Measurements from ENCODE around the gene DHRS9. TPM values are rescaled to one million over a fixed set of nuclear protein-coding genes. Genes with fewer than 3 reads are reported as not detected.

DHRS9 gene
- total and polyA plus RNA-seq, 2 donors from 2014 or later = 2.2 TPM; not detected in 1

DNA sequence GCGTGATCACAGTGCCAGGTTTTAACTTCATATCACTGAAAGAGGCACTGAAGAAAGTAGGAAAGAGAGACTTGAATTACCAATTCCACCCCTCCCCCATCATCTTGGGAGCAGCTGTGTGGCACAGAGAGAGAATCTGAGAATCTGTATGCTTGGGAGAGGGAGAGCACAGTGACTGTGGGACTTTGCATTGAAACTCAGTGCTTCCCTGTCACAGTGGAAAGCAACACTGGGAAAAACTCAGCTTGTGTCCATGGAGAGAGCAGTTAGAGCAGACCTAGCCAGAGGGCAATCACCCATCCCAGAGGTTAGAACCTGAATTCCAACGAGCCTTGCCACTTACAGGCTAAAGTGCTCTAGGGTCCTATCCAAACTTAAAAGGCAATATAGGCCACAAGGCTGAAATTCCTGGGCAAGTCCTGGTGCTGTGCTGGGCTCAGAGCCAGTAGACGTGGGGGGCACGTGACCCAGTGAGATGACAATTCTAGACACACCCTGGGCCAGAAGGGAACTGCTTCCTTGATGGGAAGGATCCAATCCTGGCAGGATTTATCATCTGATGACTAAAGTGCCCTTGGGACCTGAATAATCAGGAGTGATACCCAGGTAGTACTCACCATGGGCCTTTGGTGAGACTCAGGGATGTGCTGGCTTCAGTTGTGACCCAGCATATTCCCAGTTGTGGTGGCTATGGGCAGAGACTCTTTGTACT, 22.8 kb upstream of the DHRS9 start:
- FAIRE-seq = no peak
- TF ChIP-seq CTCF (IDR thresholded peaks at IDR 0.05; ENCODE audit: borderline replicate concordance, extremely low read depth, insufficient read depth) = no peak

GRCh38 chr2:169047256-169048250, 21.8 kb upstream of the DHRS9 start:
- H3K36me3 ChIP-seq (ENCODE audit: control insufficient read depth in 2 of 3, insufficient read depth in 3 of 3, low read length in 3 of 3) = no peaks in the 10 kb centered on the region
- H3K9ac ChIP-seq (ENCODE audit: low read length in 3 of 3) = no peak overlapping the region
- no peak overlapping the region for H3K4me3 ChIP-seq (ENCODE audit: low read length in 3 of 3)
- DNase-seq (no peak), FAIRE-seq (no peak)
- intact Hi-C loops (cut with DNase I) = no loop called here
- peaks cover 0 to 5% (median 0%) of the 10 kb centered on the region in 3 donors for H3K9me3 ChIP-seq (ENCODE audit: control insufficient read depth in 2 of 3, insufficient read depth in 1 of 3, low read length in 3 of 3)
- H3K4me1 ChIP-seq (ENCODE audit: control insufficient read depth in 2 of 3, insufficient read depth in 2 of 3, low read depth in 1 of 3, low read length in 3 of 3) = no peaks in the 10 kb centered on the region
- no peaks in the 10 kb centered on the region for H3K27me3 ChIP-seq (ENCODE audit: control insufficient read depth, insufficient read depth, low read length)
- no peak overlapping the region for H3K27ac ChIP-seq (ENCODE audit: low read depth in 2 of 2, low read length in 2 of 2)
- TF ChIP-seq CTCF (IDR thresholded peaks at IDR 0.05; ENCODE audit: borderline replicate concordance, extremely low read depth, insufficient read depth) = no peak

More for the DNA sequence above, 22.8 kb upstream of the DHRS9 start:
- H3K27me3 ChIP-seq (ENCODE audit: control insufficient read depth, insufficient read depth, low read length) = no peaks in the 10 kb centered on the region
- H3K36me3 ChIP-seq (ENCODE audit: control insufficient read depth in 2 of 3, insufficient read depth in 3 of 3, low read length in 3 of 3) = no peaks in the 10 kb centered on the region
- no peak overlapping the region for H3K9ac ChIP-seq (ENCODE audit: low read length in 3 of 3)
- H3K9me3 ChIP-seq (ENCODE audit: control insufficient read depth in 2 of 3, insufficient read depth in 1 of 3, low read length in 3 of 3) = peaks cover 0 to 5% (median 0%) of the 10 kb centered on the region in 3 donors
- H3K27ac ChIP-seq (ENCODE audit: low read depth in 2 of 2, low read length in 2 of 2) = no peak overlapping the region
- no peak for DNase-seq
- H3K4me3 ChIP-seq (ENCODE audit: low read length in 3 of 3) = no peak overlapping the region
- intact Hi-C loops (cut with DNase I) = no loop called here
- no peaks in the 10 kb centered on the region for H3K4me1 ChIP-seq (ENCODE audit: control insufficient read depth in 2 of 3, insufficient read depth in 2 of 3, low read depth in 1 of 3, low read length in 3 of 3)

- Histone ChIP-seq H3K9ac (ENCODE audit: low read length in 3 of 3) (no peak overlapping the region), H3K9me3 (ENCODE audit: control insufficient read depth in 2 of 3, insufficient read depth in 1 of 3, low read length in 3 of 3) (peaks cover 0 to 5% (median 0%) of the 10 kb centered on the region in 3 donors), H3K27me3 (ENCODE audit: control insufficient read depth, insufficient read depth, low read length) (no peaks in the 10 kb centered on the region), H3K27ac (ENCODE audit: low read depth in 2 of 2, low read length in 2 of 2) (no peak overlapping the region), H3K4me3 (ENCODE audit: low read length in 3 of 3) (no peak overlapping the region), H3K36me3 (ENCODE audit: control insufficient read depth in 2 of 3, insufficient read depth in 3 of 3, low read length in 3 of 3) (no peaks in the 10 kb centered on the region), H3K4me1 (ENCODE audit: control insufficient read depth in 2 of 3, insufficient read depth in 2 of 3, low read depth in 1 of 3, low read length in 3 of 3) (no peaks in the 10 kb centered on the region)
- no peak for FAIRE-seq
- TF ChIP-seq CTCF (IDR thresholded peaks at IDR 0.05; ENCODE audit: borderline replicate concordance, extremely low read depth, insufficient read depth) = no peak
- intact Hi-C loops (cut with DNase I) = no loop called here
- DNase-seq = no peak
These were observed 20.2 kb upstream of the DHRS9 start for GRCh38 chr2:169049142-169049541.
